CD4-positive, alpha-beta T cell treated with Interleukin-12 subunit alpha and Interleukin-12 subunit beta, for 1 hour (primary cell): ENCODE results near the gene TBC1D14.
A peak's percentile ranks its signal among the peaks of the same experiment; 100 is the strongest.

ENCODE experiments used
- DNase-seq: peaks from one replicate; pipeline ENCODE4 v3.0.0-alpha.2; 2020

TBC1D14 gene

GRCh38 chr4:7049295-7049694 is 139.7 kb downstream of the TBC1D14 start:
- no peak for DNase-seq

DNA sequence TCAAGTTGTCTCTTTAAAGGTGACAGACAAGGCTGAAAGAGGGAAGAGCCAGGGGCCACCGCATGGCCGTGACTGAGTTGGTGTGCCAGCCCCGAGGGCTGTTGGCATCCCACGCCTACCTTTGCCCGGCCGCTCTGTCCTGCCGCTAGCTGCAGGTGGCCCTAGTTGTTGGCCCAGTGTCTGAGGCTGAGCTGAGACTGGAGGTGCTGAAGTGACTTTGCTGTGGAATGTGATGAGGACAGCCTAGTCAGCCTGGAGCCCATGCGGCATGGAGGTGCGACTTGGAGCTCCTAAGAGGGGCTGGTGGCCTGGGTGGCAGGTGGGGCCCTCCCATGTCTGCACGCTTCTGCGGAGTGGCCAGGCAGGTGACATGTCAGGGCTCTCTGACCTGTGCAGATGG is 140.1 kb downstream of the TBC1D14 start:
- no peak for DNase-seq

DNA sequence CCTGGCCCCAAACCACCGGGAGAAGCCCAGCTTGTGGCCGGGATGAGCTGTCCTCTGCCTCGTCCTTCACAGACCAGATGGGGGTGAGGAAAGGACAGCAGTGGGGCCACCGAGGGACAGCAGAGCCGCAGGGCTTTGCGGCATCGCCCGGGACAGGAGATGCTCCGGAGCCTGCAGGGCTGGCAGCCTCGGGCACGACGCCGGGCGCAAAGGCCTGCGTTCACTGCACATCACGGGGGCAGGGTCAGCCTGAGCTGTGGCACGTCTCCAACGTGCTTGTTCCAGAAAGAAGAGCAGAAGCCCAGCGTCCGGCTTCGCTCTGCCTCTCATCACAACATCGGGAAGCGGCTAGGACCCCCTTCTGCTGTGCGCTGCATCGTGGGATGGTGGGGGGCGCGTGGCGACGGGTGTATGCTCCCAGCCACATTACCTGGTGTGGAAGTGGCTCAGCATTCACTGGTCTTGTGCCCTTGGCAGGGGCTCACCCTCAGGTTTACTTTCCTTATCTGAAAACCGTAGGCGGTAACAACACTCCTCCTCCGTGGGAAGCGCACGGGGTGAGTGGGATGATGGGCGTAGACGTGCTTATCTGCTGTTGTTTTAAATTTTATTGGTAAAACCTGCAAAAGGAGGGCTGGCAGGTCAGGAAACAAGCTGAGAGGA is 141.0 kb downstream of the TBC1D14 start:
- DNase-seq: no peak

GRCh38 chr4:7051144-7051495 is 141.5 kb downstream of the TBC1D14 start:
- DNase-seq: no peak

DNA sequence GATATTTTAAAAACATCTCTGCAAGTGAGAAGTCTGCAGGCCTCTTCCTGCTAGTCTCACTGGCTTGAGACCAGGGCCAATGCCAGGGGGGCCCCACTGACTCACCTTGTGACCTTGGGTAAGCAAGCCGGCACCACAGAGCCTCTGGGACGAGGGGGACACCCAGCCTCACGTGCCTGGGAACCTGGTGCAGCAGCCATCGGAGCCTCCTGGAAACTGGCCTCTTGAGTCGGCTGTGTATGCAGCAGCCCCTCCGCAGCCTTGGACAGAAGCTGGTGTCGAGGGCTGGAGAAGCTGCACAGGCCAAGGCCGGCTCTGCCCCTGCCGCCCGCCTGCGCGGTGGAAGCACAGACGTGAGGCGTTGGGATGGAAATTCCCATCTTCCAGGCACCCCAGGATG is 142.3 kb downstream of the TBC1D14 start:
- DNase-seq: no peak

DNA sequence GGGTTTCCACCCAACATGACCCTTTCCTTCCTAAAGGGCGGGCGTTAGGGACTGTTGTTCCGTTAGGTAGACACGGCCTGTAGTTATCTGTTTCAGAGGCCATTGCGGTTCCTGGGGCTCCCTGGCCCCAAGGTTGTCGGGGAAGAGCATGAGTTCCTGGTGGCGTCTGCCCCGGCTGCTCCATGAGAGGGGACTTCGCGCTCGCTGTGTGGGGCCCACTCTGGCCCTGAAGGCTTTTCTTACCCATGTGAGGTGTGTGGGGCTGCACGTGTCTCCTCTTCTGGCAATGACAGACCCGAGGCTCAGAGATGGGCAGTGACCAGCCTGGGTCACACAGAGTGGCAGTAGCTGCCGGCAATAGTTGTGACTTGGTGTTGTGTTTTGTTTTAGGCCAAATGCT is 142.7 kb downstream of the TBC1D14 start:
- no peak for DNase-seq

DNA sequence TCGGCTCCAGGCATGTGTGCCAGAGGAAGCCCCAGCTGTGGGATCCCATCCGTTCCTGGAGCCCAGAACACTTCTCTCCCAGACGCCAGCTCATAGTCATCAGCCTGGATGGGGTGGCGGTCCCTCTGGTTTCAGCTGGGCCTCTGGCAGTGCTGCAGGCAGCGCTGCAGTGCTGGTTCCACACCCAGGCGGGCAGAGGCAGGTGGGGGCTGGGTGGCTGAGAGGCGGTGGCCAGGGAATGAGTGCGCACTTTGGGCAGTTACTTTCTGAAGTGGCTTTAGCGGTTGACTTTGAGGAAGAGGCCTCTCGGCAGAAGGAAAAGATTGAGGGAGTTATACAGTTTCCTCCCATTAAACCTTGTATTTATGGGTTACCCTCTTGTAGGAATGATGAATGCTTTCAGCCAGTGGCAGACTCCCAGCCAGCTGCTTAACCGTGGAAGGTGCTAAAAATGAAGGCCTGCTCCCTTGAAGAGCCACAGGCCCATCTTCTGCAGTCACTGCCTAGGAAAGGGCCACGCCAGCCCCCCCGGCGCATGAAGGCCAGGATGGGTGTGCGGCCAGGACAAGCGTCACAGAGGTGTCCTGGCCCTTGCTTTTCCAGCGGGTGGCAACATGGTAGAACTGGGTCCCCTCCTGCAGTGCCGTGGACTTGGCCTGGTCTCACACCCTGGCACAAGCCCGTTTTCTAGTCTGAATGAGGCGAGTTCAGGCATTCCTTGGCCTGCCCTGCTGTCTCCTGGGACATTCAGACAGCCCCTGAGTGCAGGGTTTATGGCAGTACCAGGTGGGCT is 143.5 kb downstream of the TBC1D14 start:
- no peak for DNase-seq

- DNase-seq: no peak
Measured at GRCh38 chr4:7054106-7054880, 144.7 kb downstream of the TBC1D14 start.

DNA sequence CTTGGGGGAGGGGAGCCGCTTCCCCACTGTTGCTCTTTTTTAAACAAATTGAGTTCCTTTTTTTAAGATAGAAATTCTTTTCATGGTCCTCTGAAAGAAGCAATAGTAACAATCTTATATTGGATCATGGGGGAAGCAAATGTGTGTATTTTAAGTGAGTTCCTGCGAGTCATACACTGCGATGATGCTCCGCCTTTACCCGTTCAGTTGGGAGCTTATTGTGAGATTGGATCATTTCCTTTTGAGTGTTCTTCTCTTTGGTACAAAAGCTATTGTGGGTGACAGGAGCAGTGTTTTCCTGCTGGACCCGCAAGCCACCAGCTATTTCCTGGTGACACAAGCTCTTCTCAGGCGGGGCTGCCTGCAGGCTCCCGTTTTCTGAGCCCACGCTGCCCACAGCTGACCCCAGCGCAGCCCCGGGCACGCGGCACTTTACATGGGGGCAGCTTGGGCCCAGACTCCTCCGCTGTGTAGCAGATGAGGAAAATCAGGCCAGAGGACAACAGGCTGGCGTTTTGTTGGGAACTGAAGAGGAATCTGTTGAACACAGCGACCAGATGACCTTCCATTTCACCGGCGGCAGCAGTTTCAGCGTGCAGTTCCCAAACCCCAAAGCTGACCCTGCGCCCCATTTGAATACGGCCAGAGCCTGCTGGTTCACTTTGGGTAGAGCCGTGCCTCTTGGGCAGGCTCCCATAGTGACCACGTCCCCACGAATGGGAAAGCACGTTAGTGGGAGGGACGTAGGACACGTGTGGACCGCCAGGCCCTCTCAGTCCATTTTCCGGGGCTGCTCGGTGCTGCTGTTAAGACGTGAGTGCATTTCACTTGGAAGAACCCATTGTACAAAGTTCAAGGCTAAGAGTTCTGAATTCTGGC is 145.7 kb downstream of the TBC1D14 start:
- DNase-seq: no peak

- DNase-seq: no peak
Measured at GRCh38 chr4:7055990-7056325, 146.3 kb downstream of the TBC1D14 start.

DNA sequence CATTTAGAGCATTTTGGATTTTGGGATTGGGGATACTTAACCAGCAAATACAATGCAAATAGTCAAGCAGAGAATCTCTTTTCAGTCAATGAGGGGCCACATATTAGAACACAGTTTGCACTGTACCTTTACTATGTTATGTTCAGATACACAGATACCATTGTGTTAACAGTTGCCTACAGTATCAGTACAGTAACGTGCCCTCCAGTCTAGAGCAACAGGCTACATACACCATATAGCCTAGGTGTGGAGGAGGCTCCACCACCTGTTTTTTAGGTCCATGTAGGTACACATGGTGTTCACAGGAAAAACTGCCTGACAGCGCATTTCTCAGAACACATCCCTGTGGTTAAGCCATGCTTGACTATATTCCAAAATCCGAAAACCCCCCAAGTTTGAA is 149.2 kb downstream of the TBC1D14 start:
- DNase-seq: no peak

GRCh38 chr4:7059662-7060061 is 150.0 kb downstream of the TBC1D14 start:
- DNase-seq: no peak

GRCh38 chr4:7060346-7061150 is 150.9 kb downstream of the TBC1D14 start:
- DNase-seq: no peak

GRCh38 chr4:7061815-7062214 is 152.2 kb downstream of the TBC1D14 start:
- no peak for DNase-seq

- DNase-seq: no peak
Measured at GRCh38 chr4:7062816-7063215, 153.2 kb downstream of the TBC1D14 start.

GRCh38 chr4:7063362-7063761 is 153.7 kb downstream of the TBC1D14 start:
- DNase-seq: no peak

DNA sequence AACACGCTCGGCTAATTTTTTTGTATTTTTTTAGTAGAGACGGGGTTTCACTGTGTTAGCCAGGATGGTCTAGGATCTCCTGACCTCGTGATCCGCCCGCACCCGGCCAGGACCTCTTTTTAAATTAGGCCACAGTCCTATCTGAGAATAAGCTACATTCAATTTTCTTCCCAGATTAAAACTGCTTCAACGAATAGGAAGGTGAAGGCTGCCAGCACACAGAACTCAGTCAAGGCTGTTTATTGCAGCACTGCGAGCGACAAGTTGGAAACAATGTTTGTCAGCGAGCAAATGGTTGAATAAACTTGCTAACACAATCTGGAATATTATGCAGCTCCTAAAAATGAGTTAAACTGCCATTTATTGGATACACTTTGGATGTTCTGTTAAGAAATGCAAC is 156.4 kb downstream of the TBC1D14 start:
- DNase-seq: no peak

- no peak for DNase-seq
Measured at GRCh38 chr4:7066493-7066892, 156.9 kb downstream of the TBC1D14 start.

- no peak for DNase-seq
Measured at GRCh38 chr4:7067126-7067451, 157.5 kb downstream of the TBC1D14 start.

- peak; percentile 100 for DNase-seq
Measured at GRCh38 chr4:7067452-7068278, 158.0 kb downstream of the TBC1D14 start, which contains the start of gene GRPEL1. GRPEL1 (minus strand) TSS chr4:7068064; CDS start chr4:7068032, 32 bp downstream.

DNA sequence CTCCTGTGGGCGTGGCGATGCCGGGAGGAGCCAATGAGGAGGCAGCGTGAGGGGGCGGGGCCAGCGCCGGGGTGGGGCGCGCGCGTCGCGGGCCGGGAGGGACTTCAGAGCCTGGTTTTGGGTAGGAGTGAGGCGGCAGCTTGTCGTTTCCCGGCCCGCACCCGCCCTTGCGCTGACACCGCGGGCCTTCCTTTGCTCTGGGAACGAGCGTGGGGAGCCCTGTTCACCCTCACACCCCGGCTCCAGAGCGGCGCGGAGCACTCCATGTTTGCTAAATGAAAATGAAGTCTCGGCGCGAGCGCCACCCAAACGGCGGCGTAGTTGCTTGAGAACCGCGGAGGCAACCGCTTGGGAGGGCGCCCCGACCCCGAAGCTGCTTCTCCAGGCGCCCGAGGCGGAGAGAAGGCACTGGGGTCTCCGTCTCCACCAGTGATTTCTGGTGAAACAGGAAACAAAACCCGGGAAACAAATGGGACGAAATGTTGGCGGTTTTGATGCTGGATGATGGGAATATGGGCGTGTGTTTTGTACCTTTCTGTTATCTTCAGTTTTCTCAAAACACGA is 158.7 kb downstream of the TBC1D14 start:
- DNase-seq: no peak
